Naive B cell (primary cell): ENCODE results near the gene RPTOR. TPM values are rescaled to one million over a fixed set of nuclear protein-coding genes. Genes with fewer than 3 reads are reported as not detected.
"Not testable (repeated sequence)": the region's sequence is repeated elsewhere in the genome, so short reads cannot be mapped to it uniquely, and the experiment has no call there.

ENCODE experiments used
- ATAC-seq, 2 donors: fragments of 150-1000 bp; cut with Tn5 transposase; 2 replicates each; pipeline ENCODE4 v1.10.0; 2021; ENCODE audit warnings: low read depth in 2 of 2, mild to moderate bottlenecking in 2 of 2, moderate library complexity in 2 of 2
- DNase-seq: peaks from one replicate; pipeline ENCODE4 v3.0.0; 2022
- H3K27ac Mint-ChIP-seq, 6 donors: one replicate each; pipeline ENCODE4 v1.8.0; 2020 to 2022; ENCODE audit warnings: mild to moderate bottlenecking in 6 of 6, mixed read lengths in 6 of 6, moderate library complexity in 5 of 6, inconsistent platforms in 2 of 6
- H3K27me3 Mint-ChIP-seq, 3 donors: one replicate each; pipeline ENCODE4 v1.8.0; 2021 to 2022; ENCODE audit warnings: mixed read lengths in 3 of 3, mild to moderate bottlenecking in 1 of 3
- H3K36me3 Mint-ChIP-seq, 2 donors: one replicate each; pipeline ENCODE4 v1.8.0; 2020 to 2022; ENCODE audit warnings: mixed read lengths in 2 of 2, inconsistent platforms in 1 of 2, mild to moderate bottlenecking in 1 of 2
- H3K4me1 Mint-ChIP-seq, 3 donors: one replicate each; pipeline ENCODE4 v1.8.0; 2020 to 2022; ENCODE audit warnings: mixed read lengths in 3 of 3, inconsistent platforms in 1 of 3, mild to moderate bottlenecking in 1 of 3, moderate library complexity in 1 of 3
- H3K4me3 Mint-ChIP-seq, 8 donors: one replicate each; pipeline ENCODE4 v1.8.0; 2020 to 2022; ENCODE audit warnings: mild to moderate bottlenecking in 8 of 8, mixed read lengths in 8 of 8, moderate library complexity in 8 of 8, inconsistent platforms in 2 of 8
- H3K9me3 Mint-ChIP-seq, 7 donors: one replicate each; pipeline ENCODE4 v1.8.0; 2020 to 2022; ENCODE audit warnings: mixed read lengths in 7 of 7, mild to moderate bottlenecking in 5 of 7, inconsistent platforms in 2 of 7, moderate library complexity in 1 of 7
- polyA plus RNA-seq, 6 donors: library from polyadenylated mRNA; unstranded; fragments of 300-500 nt; fragmentation: Illumina TruSeq; gene quantifications; one replicate each; pipeline ENCODE4 v1.2.3, GENCODE V29; 2021; ENCODE audit warnings: low read depth in 6 of 6

RPTOR gene
- polyA plus RNA-seq, 6 donors from 2014 or later: 5.5 to 13.9 (median 9.0) TPM

- not testable (repeated sequence) for H3K36me3 Mint-ChIP-seq, DNase-seq, H3K27me3 Mint-ChIP-seq, ATAC-seq, H3K9me3 Mint-ChIP-seq
- peaks cover 29 to 67% (median 55%) of the 10 kb centered on the region in 3 donors for H3K4me1 Mint-ChIP-seq
- H3K4me3 Mint-ChIP-seq: peak overlapping the region in 2 of 8 donors; percentile 20 to 65
- H3K27ac Mint-ChIP-seq: peak overlapping the region in 1 of 6 donors; percentile 42
Observed at GRCh38 chr17:80875480-80875995, 330.9 kb downstream of the RPTOR start.

- not testable (repeated sequence) for H3K36me3 Mint-ChIP-seq, DNase-seq, H3K9me3 Mint-ChIP-seq
Observed at GRCh38 chr17:80876456-80876949, 331.9 kb downstream of the RPTOR start.

GRCh38 chr17:80876950-80877728 lies 332.5 kb downstream of the RPTOR start:
- no peaks in the 10 kb centered on the region for H3K27me3 Mint-ChIP-seq
- peak; percentile 86 to 91 for ATAC-seq
- peaks cover 13 to 14% of the 10 kb centered on the region in 2 donors for H3K36me3 Mint-ChIP-seq
- H3K4me3 Mint-ChIP-seq: peak overlapping the region; percentile 61 to 91 (median 86)
- peaks cover 0 to 1% (median 0%) of the 10 kb centered on the region in 7 donors for H3K9me3 Mint-ChIP-seq
- peak overlapping the region; percentile 63 to 99 (median 98) for H3K27ac Mint-ChIP-seq
- H3K4me1 Mint-ChIP-seq: peaks cover 16 to 53% (median 39%) of the 10 kb centered on the region in 3 donors
- DNase-seq: peak; percentile 62

More at GRCh38 chr17:80876456-80876949, 331.9 kb downstream of the RPTOR start:
- Mint-ChIP-seq H3K4me3 (peak overlapping the region in 6 of 8 donors; percentile 61 to 91 (median 86)), H3K4me1 (peaks cover 21 to 59% (median 45%) of the 10 kb centered on the region in 3 donors), H3K27ac (peak overlapping the region in 5 of 6 donors; percentile 94 to 99 (median 98))
- not testable (repeated sequence) for H3K27me3 Mint-ChIP-seq, ATAC-seq

- Mint-ChIP-seq H3K4me1 (peaks cover 16 to 50% (median 32%) of the 10 kb centered on the region in 3 donors), H3K36me3 (peaks cover 20 to 21% of the 10 kb centered on the region in 2 donors), H3K9me3 (peaks cover 0 to 1% (median 0%) of the 10 kb centered on the region in 7 donors), H3K27ac (peak overlapping the region in 5 of 6 donors; percentile 94 to 99 (median 98)), H3K27me3 (no peaks in the 10 kb centered on the region), H3K4me3 (peak overlapping the region in 6 of 8 donors; percentile 61 to 91 (median 88))
- no peak for ATAC-seq
- no peak for DNase-seq
Observed at GRCh38 chr17:80877729-80878303, 333.2 kb downstream of the RPTOR start.

GRCh38 chr17:80878876-80879722 lies 334.5 kb downstream of the RPTOR start:
- Mint-ChIP-seq H3K27me3 (no peaks in the 10 kb centered on the region), H3K27ac (peak overlapping the region in 1 of 6 donors; percentile 71), H3K4me3 (no peak overlapping the region), H3K36me3 (peaks cover 16 to 21% of the 10 kb centered on the region in 2 donors), H3K4me1 (peaks cover 16 to 39% (median 21%) of the 10 kb centered on the region in 3 donors), H3K9me3 (peaks cover 0 to 1% (median 0%) of the 10 kb centered on the region in 7 donors)
- DNase-seq: no peak
- no peak for ATAC-seq

GRCh38 chr17:80879723-80880647 lies 335.3 kb downstream of the RPTOR start:
- no peaks in the 10 kb centered on the region for H3K27me3 Mint-ChIP-seq
- DNase-seq (no peak), ATAC-seq (no peak)
- peaks cover 0 to 1% (median 0%) of the 10 kb centered on the region in 7 donors for H3K9me3 Mint-ChIP-seq
- H3K4me3 Mint-ChIP-seq: peak overlapping the region in 1 of 8 donors; percentile 37
- peaks cover 16 to 39% (median 21%) of the 10 kb centered on the region in 3 donors for H3K4me1 Mint-ChIP-seq
- peaks cover 16 to 21% of the 10 kb centered on the region in 2 donors for H3K36me3 Mint-ChIP-seq
- H3K27ac Mint-ChIP-seq: peak overlapping the region in 2 of 6 donors; percentile 24 to 71

- ATAC-seq: no peak
- H3K27ac Mint-ChIP-seq: no peak overlapping the region
Observed at GRCh38 chr17:80880648-80880985, 336.0 kb downstream of the RPTOR start.

GRCh38 chr17:80881306-80881705 lies 336.7 kb downstream of the RPTOR start:
- Mint-ChIP-seq H3K4me3 (no peak overlapping the region), H3K27me3 (no peaks in the 10 kb centered on the region), H3K4me1 (peaks cover 21 to 45% (median 28%) of the 10 kb centered on the region in 3 donors), H3K27ac (peak overlapping the region in 2 of 6 donors; percentile 12 to 62), H3K36me3 (peaks cover 16 to 21% of the 10 kb centered on the region in 2 donors), H3K9me3 (peaks cover 0 to 1% (median 0%) of the 10 kb centered on the region in 7 donors)
- ATAC-seq: no peak
- no peak for DNase-seq

More at GRCh38 chr17:80880648-80880985, 336.0 kb downstream of the RPTOR start:
- H3K9me3 Mint-ChIP-seq: peaks cover 0 to 1% (median 0%) of the 10 kb centered on the region in 7 donors
- H3K4me3 Mint-ChIP-seq: no peak overlapping the region
- no peak for DNase-seq
- H3K27me3 Mint-ChIP-seq: no peaks in the 10 kb centered on the region
- H3K36me3 Mint-ChIP-seq: peaks cover 16 to 21% of the 10 kb centered on the region in 2 donors
- H3K4me1 Mint-ChIP-seq: peaks cover 16 to 38% (median 22%) of the 10 kb centered on the region in 3 donors

- H3K4me1 Mint-ChIP-seq: peaks cover 19 to 44% (median 28%) of the 10 kb centered on the region in 3 donors
- H3K27me3 Mint-ChIP-seq: no peaks in the 10 kb centered on the region
- DNase-seq: no peak
- H3K27ac Mint-ChIP-seq: peak overlapping the region in 1 of 6 donors; percentile 26
- no peak overlapping the region for H3K4me3 Mint-ChIP-seq
- no peaks in the 10 kb centered on the region for H3K9me3 Mint-ChIP-seq
- H3K36me3 Mint-ChIP-seq: peaks cover 16 to 21% of the 10 kb centered on the region in 2 donors
- no peak for ATAC-seq
Observed at GRCh38 chr17:80882323-80882722, 337.7 kb downstream of the RPTOR start.

- H3K4me3 Mint-ChIP-seq: no peak overlapping the region
Observed at GRCh38 chr17:80882926-80883685, 338.5 kb downstream of the RPTOR start.

More at GRCh38 chr17:80882926-80883685, 338.5 kb downstream of the RPTOR start:
- H3K36me3 Mint-ChIP-seq: peaks cover 16 to 21% of the 10 kb centered on the region in 2 donors
- ATAC-seq: no peak
- no peaks in the 10 kb centered on the region for H3K27me3 Mint-ChIP-seq
- no peaks in the 10 kb centered on the region for H3K9me3 Mint-ChIP-seq
- DNase-seq: no peak
- peak overlapping the region in 1 of 6 donors; percentile 57 for H3K27ac Mint-ChIP-seq
- peaks cover 14 to 38% (median 22%) of the 10 kb centered on the region in 3 donors for H3K4me1 Mint-ChIP-seq
